Aorta (tissue), 5 donors: Measurements from ENCODE around the gene SBF2. TPM values are rescaled to one million over a fixed set of nuclear protein-coding genes. Genes with fewer than 3 reads are reported as not detected.

Source experiments
- ATAC-seq: fragments of 200-7000 bp; cut with Tn5 transposase; one replicate; pipeline ENCODE4 v1.9.1; 2022; ENCODE audit warnings: moderate library complexity; ENCODE audit not compliant: low FRiP score
- DNase-seq, 2 donors: peaks; one replicate each; pipeline ENCODE4 v3.0.0-alpha.2; 2020
- H3K27ac ChIP-seq, 2 donors: one replicate each; pipeline ENCODE4 v1.5.1; 2013; ENCODE audit warnings: low read length in 2 of 2, mild to moderate bottlenecking in 2 of 2, moderate library complexity in 2 of 2, control low read depth in 1 of 2, inconsistent platforms in 1 of 2, low read depth in 1 of 2
- H3K27me3 ChIP-seq, 2 donors: one replicate each; pipeline ENCODE4 v1.6.1; 2013; ENCODE audit warnings: control low read depth in 1 of 2, low read length in 1 of 2, mild to moderate bottlenecking in 1 of 2, moderate library complexity in 1 of 2; ENCODE audit not compliant: insufficient read depth in 2 of 2, control insufficient read depth in 1 of 2
- H3K36me3 ChIP-seq, 2 donors: one replicate each; pipeline ENCODE4 v1.6.1; 2013; ENCODE audit warnings: control low read depth in 1 of 2, low read length in 1 of 2, mild to moderate bottlenecking in 1 of 2; ENCODE audit not compliant: insufficient read depth in 2 of 2, control insufficient read depth in 1 of 2
- H3K4me1 ChIP-seq, 2 donors: one replicate each; pipeline ENCODE4 v1.6.1; 2013; ENCODE audit warnings: low read length in 2 of 2, control low read depth in 1 of 2, mild to moderate bottlenecking in 1 of 2, moderate library complexity in 1 of 2; ENCODE audit not compliant: insufficient read depth in 2 of 2, control insufficient read depth in 1 of 2
- H3K4me3 ChIP-seq, 2 donors: one replicate each; pipeline ENCODE4 v1.5.1; 2013; ENCODE audit warnings: low read length in 2 of 2, control low read depth in 1 of 2, mild to moderate bottlenecking in 1 of 2
- H3K9me3 ChIP-seq: one replicate; pipeline ENCODE4 v1.6.1; 2013; ENCODE audit warnings: mild to moderate bottlenecking, low read length; ENCODE audit not compliant: control insufficient read depth
- WGBS, 2 donors: extraction: QIAGEN DNeasy Blood & Tissue Kit; methylation state at CpG; one replicate each; pipeline ENCODE4 v1.1.7; 2013; 5-methylcytosine and 5-hydroxymethylcytosine counted together
- intact Hi-C, 2 donors: fragments of 100-400 bp; cut with DNase I; formaldehyde crosslinking; loops; one replicate each; pipeline versions ENCODE4 v1.14.2 to v1.15.0; 2022
- polyA plus RNA-seq, 2 donors: library from polyadenylated mRNA; stranded (reverse); fragments of 200-250 nt; gene quantifications; one replicate each; pipeline ENCODE4 v1.2.3, GENCODE V29; 2013
- total RNA-seq, 2 donors: library from RNA; stranded (reverse); fragmentation: NEBNext Ultra II Directional; extraction: Animal tissue kit (Norgen Biotek cat#: 25700); gene quantifications; one replicate each; pipeline ENCODE4 v1.2.1, GENCODE V29; 2021
- donor health status: healthy with polysubstance abuse.
- donor health status: Bipolar disorder and iron deficiency.
- donor health status: DM: no; HTN: no; CAD: no.
- donor health status: DM: no; HTN: no; CAD: no.
- donor health status: DM: yes; HTN: yes; CAD: no.

Gene SBF2
- total and polyA plus RNA-seq, 4 donors, result 6.4 to 82.0 (median 47.6) TPM

DNA sequence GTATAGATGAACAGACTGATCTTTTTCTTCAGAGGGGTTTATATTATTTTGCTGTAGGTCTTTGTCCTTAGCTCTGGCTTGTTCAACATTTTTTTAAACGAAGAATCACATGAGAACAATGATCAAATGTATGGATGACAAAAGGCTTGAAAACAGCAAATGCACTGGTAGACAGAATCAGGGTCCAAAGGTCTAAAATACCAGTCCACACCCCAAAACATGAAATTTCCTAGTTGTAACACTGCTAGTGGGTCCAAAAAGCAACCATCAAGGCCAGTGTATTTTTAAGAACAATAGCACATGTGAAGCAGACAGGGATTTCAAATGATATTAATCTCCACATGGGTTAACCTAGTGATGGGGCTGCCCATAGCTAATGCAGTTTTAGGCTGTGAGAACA, 468.1 kb downstream of the SBF2 start:
- no peak for DNase-seq
- Histone ChIP-seq H3K36me3 (no peaks in the 10 kb centered on the region), H3K4me3 (no peak overlapping the region), H3K9me3 (no peaks in the 10 kb centered on the region), H3K4me1 (no peaks in the 10 kb centered on the region), H3K27me3 (no peaks in the 10 kb centered on the region), H3K27ac (no peak overlapping the region)
- intact Hi-C loops, result no loop called here
- no peak for ATAC-seq
- 88 to 97% methylated on average over 1 of the region's 1 CpG for WGBS, 2 donors

DNA sequence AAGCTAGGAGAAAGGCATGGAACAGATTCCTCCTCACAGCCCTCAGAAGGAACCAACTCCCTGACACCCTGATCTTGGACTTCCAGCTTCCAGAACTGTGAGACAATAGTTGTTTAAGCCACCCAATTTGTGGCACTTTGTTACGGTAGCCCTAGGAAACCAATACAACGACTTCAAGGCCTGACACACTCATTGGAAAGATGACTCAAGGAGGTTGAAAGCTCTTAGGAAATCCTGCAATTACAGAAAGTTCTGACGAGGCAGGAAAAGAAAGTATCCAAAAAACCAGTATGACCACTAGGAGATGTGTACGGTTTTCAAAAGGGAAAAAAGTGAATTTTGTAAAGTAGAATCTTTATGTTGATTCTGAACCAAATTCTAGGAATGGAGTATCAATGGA, 468.7 kb downstream of the SBF2 start:
- H3K27ac ChIP-seq, result no peak overlapping the region
- no peaks in the 10 kb centered on the region for H3K9me3 ChIP-seq
- H3K4me3 ChIP-seq, result no peak overlapping the region
- intact Hi-C loops, result no loop called here
- no peaks in the 10 kb centered on the region for H3K4me1 ChIP-seq
- no peaks in the 10 kb centered on the region for H3K27me3 ChIP-seq
- DNase-seq (no peak), ATAC-seq (no peak)
- H3K36me3 ChIP-seq, result no peaks in the 10 kb centered on the region
- 93 to 94% methylated on average over 4 of the region's 4 CpGs for WGBS, 2 donors

DNA sequence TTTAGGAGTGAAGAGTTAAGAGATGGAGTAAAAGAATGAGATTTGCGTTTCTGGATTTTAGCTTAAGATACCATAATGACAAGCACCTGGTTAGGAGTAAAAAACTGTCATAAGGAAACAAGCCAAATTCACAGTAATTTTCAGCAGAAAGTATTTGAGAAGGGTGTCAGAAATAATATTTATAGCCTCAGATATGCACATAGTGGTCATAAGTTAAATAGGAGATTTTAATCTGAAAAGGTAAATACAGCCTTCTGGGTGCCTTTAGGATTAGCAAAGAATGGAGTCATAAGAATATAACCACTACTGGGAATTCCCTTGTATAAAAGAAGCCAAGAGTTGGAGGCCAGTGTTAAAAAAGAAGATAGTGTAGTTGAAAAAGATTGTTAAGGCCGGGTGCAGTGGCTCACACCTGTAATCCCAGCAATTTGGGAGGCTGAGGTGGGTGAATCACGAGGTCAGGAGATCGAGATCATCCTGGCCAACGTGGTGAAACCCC, 470.1 kb downstream of the SBF2 start:
- 85 to 90% methylated on average over 5 of the region's 5 CpGs for WGBS, 2 donors
- intact Hi-C loops, result no loop called here
- H3K4me1 ChIP-seq, result no peaks in the 10 kb centered on the region
- no peak overlapping the region for H3K27ac ChIP-seq
- no peaks in the 10 kb centered on the region for H3K27me3 ChIP-seq
- H3K36me3 ChIP-seq, result no peaks in the 10 kb centered on the region
- no peak overlapping the region for H3K4me3 ChIP-seq
- no peaks in the 10 kb centered on the region for H3K9me3 ChIP-seq
- no peak for ATAC-seq
- no peak for DNase-seq

DNA sequence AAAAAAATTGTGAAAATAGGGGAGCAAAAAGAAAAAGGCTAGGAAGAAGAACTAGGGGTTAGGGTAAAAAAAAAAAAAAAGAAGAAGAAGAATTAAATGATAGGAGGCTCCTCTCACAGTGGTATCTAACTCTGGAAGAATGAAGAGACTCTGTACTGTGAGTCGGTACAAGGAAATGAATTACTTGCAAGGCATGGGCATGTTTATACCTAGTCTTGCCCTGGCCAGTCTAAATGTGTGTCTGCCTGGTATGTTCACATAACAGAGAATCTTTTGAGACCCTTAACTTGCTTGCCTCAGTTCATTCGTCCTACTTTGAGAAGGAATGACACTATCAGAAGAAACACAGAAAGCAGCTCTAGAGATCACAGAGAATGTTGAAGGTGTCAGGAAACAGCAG, 470.6 kb downstream of the SBF2 start:
- intact Hi-C loops, result no loop called here

DNA sequence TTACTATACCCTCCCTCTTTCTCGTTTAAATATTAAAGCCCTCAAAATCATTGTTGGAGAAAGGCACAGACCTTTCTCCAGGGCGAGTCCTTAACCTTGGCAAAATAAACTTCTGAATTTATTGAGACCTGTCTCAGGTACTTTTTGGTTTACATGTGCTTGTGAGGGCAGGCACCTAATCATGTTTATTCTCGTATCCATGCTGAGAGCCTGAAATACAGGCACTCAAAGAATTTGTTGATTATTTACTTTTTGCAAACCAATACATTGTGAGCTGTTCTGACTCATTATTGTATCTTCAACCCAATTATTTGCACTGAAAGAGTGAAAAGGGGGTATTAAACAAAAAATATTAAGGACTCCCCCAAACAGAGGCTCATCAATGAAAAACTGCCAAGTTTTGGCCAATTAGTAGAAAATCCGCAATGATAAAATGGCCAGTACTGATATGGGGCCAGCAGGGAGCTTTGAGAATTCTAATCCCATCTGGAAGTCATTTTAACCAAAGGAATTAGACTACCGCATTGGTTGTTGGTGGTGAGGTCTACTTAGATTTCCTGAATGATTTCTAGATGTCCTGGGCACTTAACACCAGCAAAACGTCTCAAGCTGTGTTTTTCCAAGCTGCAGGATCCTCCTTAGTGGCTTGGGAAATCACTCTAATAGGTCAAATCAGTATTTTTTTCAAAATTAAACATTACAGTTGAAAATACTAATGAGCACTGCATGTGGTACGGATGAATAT, 472.8 kb downstream of the SBF2 start:
- H3K27ac ChIP-seq, result no peak overlapping the region

More for the DNA sequence above, 470.6 kb downstream of the SBF2 start:
- no peak overlapping the region for H3K27ac ChIP-seq
- DNase-seq (no peak), ATAC-seq (no peak)
- no peaks in the 10 kb centered on the region for H3K9me3 ChIP-seq
- H3K4me1 ChIP-seq, result no peaks in the 10 kb centered on the region
- no peaks in the 10 kb centered on the region for H3K27me3 ChIP-seq
- 82 to 84% methylated on average over 2 of the region's 2 CpGs for WGBS, 2 donors
- H3K4me3 ChIP-seq, result no peak overlapping the region
- H3K36me3 ChIP-seq, result no peaks in the 10 kb centered on the region

DNA sequence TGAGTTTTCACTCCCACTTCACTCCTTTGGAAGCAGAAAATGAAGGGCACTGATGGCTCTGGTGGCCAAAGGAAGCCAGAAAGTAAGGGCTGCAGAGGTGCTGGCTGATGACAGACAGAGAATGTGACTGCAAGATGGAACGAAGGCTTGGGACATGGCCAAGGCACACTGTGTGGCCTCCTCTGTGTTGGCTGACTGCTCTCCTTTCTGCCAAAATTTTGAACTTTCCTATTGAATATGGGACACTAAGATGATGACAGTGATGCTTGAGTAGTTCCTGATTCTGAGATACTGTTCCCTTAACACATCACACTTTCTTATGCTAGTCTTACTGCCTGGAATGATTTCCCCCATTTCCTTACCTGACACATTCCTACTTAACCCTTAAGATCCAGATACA, 473.8 kb downstream of the SBF2 start:
- no peaks in the 10 kb centered on the region for H3K36me3 ChIP-seq

More for the DNA sequence above, 472.8 kb downstream of the SBF2 start:
- Histone ChIP-seq H3K27me3 (no peaks in the 10 kb centered on the region), H3K4me1 (no peaks in the 10 kb centered on the region), H3K36me3 (no peaks in the 10 kb centered on the region), H3K9me3 (no peaks in the 10 kb centered on the region), H3K4me3 (no peak overlapping the region)
- intact Hi-C loops, result no loop called here
- WGBS, 2 donors, result 87 to 88% methylated on average over 7 of the region's 7 CpGs
- DNase-seq (no peak), ATAC-seq (no peak)

DNA sequence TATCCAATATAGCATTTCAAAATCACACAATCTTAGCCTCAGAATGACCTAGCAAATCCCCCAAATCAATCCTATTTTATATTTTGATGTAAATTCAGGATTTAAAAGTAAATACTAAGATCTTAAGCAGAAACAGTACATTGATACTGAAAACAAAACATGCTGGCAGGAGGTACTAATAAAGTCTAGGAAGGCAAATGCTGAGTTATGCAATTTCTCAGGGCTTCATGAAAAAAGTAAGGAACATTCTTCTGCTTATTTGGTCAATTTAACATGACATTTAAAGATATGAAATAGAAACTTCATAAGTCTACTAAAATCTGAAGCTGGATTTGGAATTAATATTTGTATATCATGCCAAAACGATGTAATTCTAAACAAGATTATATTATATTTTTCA, 476.8 kb downstream of the SBF2 start:
- Histone ChIP-seq H3K4me3 (no peak overlapping the region), H3K36me3 (no peaks in the 10 kb centered on the region), H3K9me3 (no peaks in the 10 kb centered on the region), H3K27ac (no peak overlapping the region), H3K27me3 (no peaks in the 10 kb centered on the region), H3K4me1 (no peaks in the 10 kb centered on the region)
- ATAC-seq (no peak), DNase-seq (no peak)
- intact Hi-C loops, result no loop called here
- 81 to 89% methylated on average over 1 of the region's 1 CpG for WGBS, 2 donors

More for the DNA sequence above, 473.8 kb downstream of the SBF2 start:
- 4 to 11% methylated on average over 1 of the region's 1 CpG for WGBS, 2 donors
- no peak for ATAC-seq
- Histone ChIP-seq H3K27me3 (no peaks in the 10 kb centered on the region), H3K9me3 (no peaks in the 10 kb centered on the region), H3K4me3 (no peak overlapping the region), H3K27ac (no peak overlapping the region), H3K4me1 (no peaks in the 10 kb centered on the region)
- intact Hi-C loops, result no loop called here
- DNase-seq, result no peak

DNA sequence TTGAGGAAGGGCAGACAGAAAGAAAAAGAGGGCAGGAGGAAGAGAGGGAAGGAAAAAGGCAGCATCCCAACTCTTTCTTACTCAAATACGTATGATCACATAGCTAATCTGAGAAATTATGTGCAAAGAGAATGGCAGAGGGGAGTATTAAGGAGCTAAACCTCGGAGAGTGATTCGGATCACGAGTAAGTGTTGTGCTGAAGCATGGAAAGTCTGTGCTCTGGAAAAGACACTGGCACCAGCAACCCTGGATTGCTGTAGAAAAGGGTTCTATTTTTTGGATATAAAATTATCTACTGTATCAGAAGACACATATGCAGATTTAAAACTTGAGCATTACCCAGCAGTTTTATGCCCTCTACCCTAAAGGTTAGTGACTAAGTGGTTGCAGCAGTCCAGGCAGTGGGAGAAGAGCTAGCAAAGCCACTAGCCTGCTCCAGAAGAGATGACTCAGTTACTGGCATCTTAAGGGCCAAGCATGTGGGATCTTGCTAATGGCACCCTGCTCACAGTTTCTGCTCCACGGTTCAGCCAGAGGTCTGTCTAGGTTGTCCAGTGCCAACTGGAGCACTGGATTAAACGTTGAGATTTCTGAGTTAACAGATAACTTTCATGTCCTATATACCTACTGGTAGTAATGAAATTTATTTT, 478.4 kb downstream of the SBF2 start:
- H3K4me3 ChIP-seq, result no peak overlapping the region
- ATAC-seq, result peak; percentile 73
- H3K36me3 ChIP-seq, result peaks cover 0 to 2% of the 10 kb centered on the region in 2 donors
- intact Hi-C loops, result no loop called here
- H3K27me3 ChIP-seq, result no peaks in the 10 kb centered on the region
- H3K9me3 ChIP-seq, result no peaks in the 10 kb centered on the region
- H3K4me1 ChIP-seq, result no peaks in the 10 kb centered on the region
- DNase-seq, result peak in 1 of 2 donors; percentile 48
- H3K27ac ChIP-seq, result no peak overlapping the region
- WGBS, 2 donors, result 62 to 64% methylated on average over 6 of the region's 6 CpGs

DNA sequence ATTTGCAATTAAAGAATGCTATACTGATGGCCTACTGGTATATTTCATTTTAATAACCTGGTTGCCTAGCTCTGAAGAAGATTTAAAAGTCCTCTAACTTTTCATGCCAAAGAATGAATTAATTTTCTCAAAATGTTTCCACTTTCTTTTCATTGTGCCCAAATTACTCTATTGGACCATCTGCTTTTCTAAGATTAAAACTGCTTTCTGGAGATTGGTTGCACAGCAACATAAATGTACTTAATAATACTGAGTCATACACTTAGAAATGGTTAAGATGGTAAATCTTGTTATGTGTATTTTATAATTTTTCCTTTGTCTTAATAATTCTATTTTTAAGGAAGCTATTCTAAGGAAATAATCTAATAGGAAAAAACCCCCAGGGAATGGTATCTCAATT, 479.9 kb downstream of the SBF2 start:
- Histone ChIP-seq H3K9me3 (no peaks in the 10 kb centered on the region), H3K27me3 (no peaks in the 10 kb centered on the region), H3K36me3 (peaks cover 0 to 2% of the 10 kb centered on the region in 2 donors), H3K4me3 (no peak overlapping the region), H3K27ac (no peak overlapping the region), H3K4me1 (no peaks in the 10 kb centered on the region)
- intact Hi-C loops, result no loop called here
- ATAC-seq, result no peak
- DNase-seq, result no peak
